ENCODE measurements around the gene SGMS2.

Gene SGMS2

DNA sequence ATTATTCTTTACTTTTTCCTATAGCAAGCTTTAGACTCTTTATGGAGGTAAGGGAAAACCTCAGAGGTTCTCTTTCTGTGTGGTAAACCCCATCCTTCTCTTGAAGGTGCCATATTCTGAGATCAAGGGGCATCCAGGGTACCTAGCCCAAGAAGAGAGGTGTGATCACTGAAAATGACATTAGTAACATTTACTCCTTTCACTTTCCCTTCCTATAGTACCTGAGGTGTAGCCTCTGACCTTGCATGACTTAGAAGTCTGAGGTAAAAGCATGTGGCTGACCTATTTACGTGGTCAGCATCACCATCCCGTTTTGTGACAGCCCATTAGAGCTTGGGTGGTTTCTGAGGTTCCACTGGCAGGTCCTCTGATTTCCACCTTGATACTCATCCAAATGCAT, 25.7 kb downstream of the SGMS2 start:
- WGBS, 2 experiments (ENCODE audit: insufficient coverage in 2 of 2), result no CpG with 5 or more reads among the region's 2 CpGs
- H3K4me1 ChIP-seq (ENCODE audit: control insufficient read depth, insufficient read depth, low read length, poor library complexity, severe bottlenecking), result peaks cover 13% of the 10 kb centered on the region
- no peak overlapping the region for H3K27ac ChIP-seq (ENCODE audit: low read depth, low read length, severe bottlenecking)
- H3K9me3 ChIP-seq (ENCODE audit: control insufficient read depth, low read length), result no peaks in the 10 kb centered on the region
- H3K4me3 ChIP-seq (ENCODE audit: extremely low read depth, insufficient read depth, low read length, poor library complexity, severe bottlenecking), result no peak overlapping the region
- H3K36me3 ChIP-seq (ENCODE audit: control insufficient read depth, insufficient read depth, low read length), result no peaks in the 10 kb centered on the region

DNA sequence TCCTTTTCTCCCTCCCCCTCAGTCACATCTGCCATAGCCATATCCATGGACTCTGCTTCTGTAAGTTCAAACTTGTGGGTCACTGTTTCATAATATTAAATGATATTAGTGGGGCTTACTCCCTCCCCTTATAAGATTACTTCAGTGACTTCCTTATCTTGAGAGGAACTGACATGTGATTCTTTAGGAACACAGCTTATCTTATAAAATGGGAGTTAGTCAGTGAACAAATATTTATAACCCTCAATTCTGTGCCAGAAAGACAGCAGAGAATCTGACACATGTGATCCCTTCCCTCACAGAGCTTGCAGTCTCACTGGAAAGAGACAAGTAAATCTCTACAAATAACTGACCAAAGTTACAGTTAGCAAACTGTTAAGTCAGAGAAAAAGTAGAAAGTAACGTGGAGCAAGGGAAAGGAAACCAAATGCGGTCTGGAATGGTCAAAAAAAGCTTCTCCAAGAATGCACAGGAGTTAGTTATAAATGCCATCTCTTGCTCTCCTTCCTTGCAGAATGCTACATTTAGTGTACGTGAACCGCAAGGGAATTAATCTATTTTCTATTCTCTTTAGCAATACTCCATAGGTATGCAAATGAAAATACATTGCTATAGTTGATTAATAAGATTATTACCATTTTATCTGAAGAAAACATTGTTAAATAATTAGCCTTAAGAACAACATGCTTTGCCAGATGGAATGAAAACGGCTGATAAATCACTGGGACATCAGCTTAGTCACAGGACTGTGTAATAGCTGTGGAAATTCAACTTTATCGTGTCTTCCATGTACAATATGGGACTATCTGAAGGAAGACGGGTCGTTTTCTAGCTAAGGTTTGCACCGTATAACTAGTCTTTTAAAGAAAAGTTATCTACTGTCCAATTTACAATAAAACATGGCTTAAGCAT, 29.0 kb downstream of the SGMS2 start:
- Histone ChIP-seq H3K4me3 (ENCODE audit: extremely low read depth, insufficient read depth, low read length, poor library complexity, severe bottlenecking) (no peak overlapping the region), H3K9me3 (ENCODE audit: control insufficient read depth, low read length) (no peaks in the 10 kb centered on the region), H3K36me3 (ENCODE audit: control insufficient read depth, insufficient read depth, low read length) (no peaks in the 10 kb centered on the region), H3K27ac (ENCODE audit: low read depth, low read length, severe bottlenecking) (peak overlapping the region; percentile 72), H3K4me1 (ENCODE audit: control insufficient read depth, insufficient read depth, low read length, poor library complexity, severe bottlenecking) (peaks cover 13% of the 10 kb centered on the region)
- 92 to 95% methylated on average over 4 to 6 of the region's 9 CpGs for WGBS, 2 experiments (ENCODE audit: insufficient coverage in 2 of 2)

DNA sequence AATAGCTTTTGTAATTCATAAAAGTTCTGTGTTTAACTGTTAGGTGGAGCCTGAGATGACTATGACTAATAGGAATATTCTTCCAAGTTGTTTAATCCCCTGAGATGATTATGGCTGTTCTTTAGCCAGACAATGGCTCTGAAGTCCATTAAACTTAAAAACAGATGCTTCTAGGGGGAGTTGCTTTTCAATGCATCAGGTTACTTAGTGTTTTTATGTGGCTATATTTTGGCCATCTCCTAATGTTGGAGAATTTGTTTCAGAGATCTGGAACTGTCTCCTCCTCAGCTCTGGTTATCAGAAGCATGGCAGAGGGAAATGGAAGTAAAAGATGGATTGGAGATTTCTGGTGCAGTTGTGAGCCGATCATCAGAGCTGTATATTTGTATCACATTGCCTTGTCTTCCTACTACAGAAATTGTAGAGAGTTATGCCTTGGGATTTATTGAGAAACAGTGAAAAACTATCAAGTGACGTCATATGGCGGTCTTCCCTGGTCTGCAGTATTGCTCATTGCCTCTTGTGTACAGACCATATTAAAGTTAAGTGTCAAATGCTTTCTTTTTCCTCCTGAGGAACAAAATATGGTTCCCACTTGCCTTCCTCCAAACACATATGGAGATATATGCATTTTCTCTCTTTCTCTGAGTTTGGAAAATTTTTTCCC, 29.8 kb downstream of the SGMS2 start:
- H3K9me3 ChIP-seq (ENCODE audit: control insufficient read depth, low read length), result no peaks in the 10 kb centered on the region
- no peak overlapping the region for H3K4me3 ChIP-seq (ENCODE audit: extremely low read depth, insufficient read depth, low read length, poor library complexity, severe bottlenecking)
- peak overlapping the region; percentile 72 for H3K27ac ChIP-seq (ENCODE audit: low read depth, low read length, severe bottlenecking)
- peaks cover 13% of the 10 kb centered on the region for H3K4me1 ChIP-seq (ENCODE audit: control insufficient read depth, insufficient read depth, low read length, poor library complexity, severe bottlenecking)
- 82 to 100% methylated on average over 2 of the region's 3 CpGs for WGBS, 2 experiments (ENCODE audit: insufficient coverage in 2 of 2)
- H3K36me3 ChIP-seq (ENCODE audit: control insufficient read depth, insufficient read depth, low read length), result no peaks in the 10 kb centered on the region

DNA sequence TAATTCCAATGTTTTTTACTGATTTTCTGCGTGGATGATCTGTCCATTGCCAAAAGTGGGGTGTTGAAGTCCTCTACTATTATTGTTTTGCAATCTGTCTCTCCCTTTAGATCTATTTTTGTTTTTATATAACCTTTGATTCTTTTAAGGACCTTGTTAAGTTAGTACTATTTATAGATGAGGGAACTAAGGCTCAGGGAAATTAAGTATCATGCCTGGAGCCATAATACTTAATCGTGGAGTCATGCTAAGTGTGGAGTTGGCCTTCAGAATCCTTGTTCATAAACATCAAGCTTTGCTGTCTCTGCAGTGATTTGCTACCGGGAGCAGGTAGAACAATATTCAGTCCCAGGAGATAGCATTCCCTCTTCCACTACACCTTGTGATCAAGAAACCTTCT, 31.0 kb downstream of the SGMS2 start:
- Histone ChIP-seq H3K9me3 (ENCODE audit: control insufficient read depth, low read length) (no peaks in the 10 kb centered on the region), H3K4me3 (ENCODE audit: extremely low read depth, insufficient read depth, low read length, poor library complexity, severe bottlenecking) (no peak overlapping the region), H3K4me1 (ENCODE audit: control insufficient read depth, insufficient read depth, low read length, poor library complexity, severe bottlenecking) (peaks cover 13% of the 10 kb centered on the region), H3K27ac (ENCODE audit: low read depth, low read length, severe bottlenecking) (no peak overlapping the region), H3K36me3 (ENCODE audit: control insufficient read depth, insufficient read depth, low read length) (no peaks in the 10 kb centered on the region)
- WGBS, 2 experiments (ENCODE audit: insufficient coverage in 2 of 2), result 64 to 95% methylated on average over 2 of the region's 3 CpGs

DNA sequence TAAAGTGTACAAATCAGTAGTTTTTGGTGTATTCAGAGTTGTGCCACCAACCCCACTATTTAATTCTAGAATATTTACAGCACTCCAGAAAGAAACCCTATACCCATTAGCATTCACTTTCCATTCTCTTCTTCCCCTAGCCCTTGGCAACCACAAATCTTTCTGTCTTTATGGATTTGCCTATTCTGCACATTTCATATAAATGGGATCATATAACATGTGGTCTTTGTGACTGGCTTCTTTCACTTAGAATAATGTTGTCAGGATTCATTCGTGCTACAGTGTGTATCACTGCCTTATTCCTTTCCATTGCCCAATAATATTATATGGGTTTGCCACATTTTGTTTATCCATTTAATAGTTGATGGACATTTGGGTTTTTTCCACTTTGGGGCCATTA, 32.2 kb downstream of the SGMS2 start:
- no peaks in the 10 kb centered on the region for H3K36me3 ChIP-seq (ENCODE audit: control insufficient read depth, insufficient read depth, low read length)
- no CpG with 5 or more reads among the region's 1 CpG for WGBS, 2 experiments (ENCODE audit: insufficient coverage in 2 of 2)
- H3K27ac ChIP-seq (ENCODE audit: low read depth, low read length, severe bottlenecking), result no peak overlapping the region
- H3K9me3 ChIP-seq (ENCODE audit: control insufficient read depth, low read length), result no peaks in the 10 kb centered on the region
- H3K4me1 ChIP-seq (ENCODE audit: control insufficient read depth, insufficient read depth, low read length, poor library complexity, severe bottlenecking), result peaks cover 13% of the 10 kb centered on the region
- H3K4me3 ChIP-seq (ENCODE audit: extremely low read depth, insufficient read depth, low read length, poor library complexity, severe bottlenecking), result no peak overlapping the region

DNA sequence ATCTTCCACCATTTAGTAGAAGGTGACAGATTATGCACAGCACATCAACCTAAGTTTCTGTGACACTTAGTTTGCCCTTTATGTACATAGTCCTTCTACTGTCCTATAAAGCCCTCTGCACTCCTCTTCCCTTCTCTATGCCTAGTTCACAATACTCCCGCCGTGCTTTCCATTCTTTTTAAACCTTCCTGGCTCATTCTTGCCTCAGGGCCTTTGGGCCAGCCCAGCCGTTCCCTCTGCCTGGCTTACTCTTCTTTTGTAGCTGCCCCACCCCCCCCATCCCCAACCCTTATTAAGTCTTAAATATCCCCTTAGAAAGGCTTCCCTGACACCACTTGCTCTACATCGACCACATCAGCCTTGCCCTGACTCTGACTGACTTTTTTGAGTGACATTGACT, 33.0 kb downstream of the SGMS2 start:
- Histone ChIP-seq H3K4me1 (ENCODE audit: control insufficient read depth, insufficient read depth, low read length, poor library complexity, severe bottlenecking) (peaks cover 13% of the 10 kb centered on the region), H3K36me3 (ENCODE audit: control insufficient read depth, insufficient read depth, low read length) (no peaks in the 10 kb centered on the region), H3K9me3 (ENCODE audit: control insufficient read depth, low read length) (no peaks in the 10 kb centered on the region), H3K4me3 (ENCODE audit: extremely low read depth, insufficient read depth, low read length, poor library complexity, severe bottlenecking) (no peak overlapping the region), H3K27ac (ENCODE audit: low read depth, low read length, severe bottlenecking) (no peak overlapping the region)
- 67 to 76% methylated on average over 3 to 4 of the region's 4 CpGs for WGBS, 2 experiments (ENCODE audit: insufficient coverage in 2 of 2)

DNA sequence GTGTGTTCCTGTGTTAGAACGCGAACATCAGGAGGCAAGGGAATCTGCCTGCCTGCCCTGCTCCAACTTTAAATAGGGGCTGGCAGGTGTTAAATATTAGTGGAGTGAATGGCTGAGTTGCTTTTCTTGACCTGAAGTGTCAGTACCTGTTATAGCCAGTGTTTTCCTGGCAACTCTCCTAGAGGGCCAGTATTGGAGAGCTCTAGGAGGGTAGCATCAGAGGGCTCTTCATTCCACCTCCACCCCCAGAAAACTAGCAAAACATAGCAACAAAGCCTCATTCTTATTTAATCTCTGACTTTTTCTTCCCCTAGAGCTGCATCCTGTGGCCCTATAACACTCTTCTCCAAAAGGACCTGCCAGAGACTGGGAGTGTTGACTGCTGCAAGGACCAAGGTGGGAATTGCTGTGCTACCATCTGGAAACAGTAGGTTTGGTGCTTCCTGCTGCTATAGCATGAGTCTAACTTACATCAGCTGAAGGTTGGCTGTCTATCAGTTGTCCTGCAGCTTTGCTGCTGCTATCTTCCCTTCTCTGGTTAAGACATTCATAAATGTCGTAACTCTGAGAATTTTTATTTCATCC, 33.5 kb downstream of the SGMS2 start:
- H3K4me1 ChIP-seq (ENCODE audit: control insufficient read depth, insufficient read depth, low read length, poor library complexity, severe bottlenecking), result peaks cover 12% of the 10 kb centered on the region
- no peaks in the 10 kb centered on the region for H3K36me3 ChIP-seq (ENCODE audit: control insufficient read depth, insufficient read depth, low read length)
- 58 to 81% methylated on average over 2 to 3 of the region's 3 CpGs for WGBS, 2 experiments (ENCODE audit: insufficient coverage in 2 of 2)
- H3K27ac ChIP-seq (ENCODE audit: low read depth, low read length, severe bottlenecking), result no peak overlapping the region
- H3K9me3 ChIP-seq (ENCODE audit: control insufficient read depth, low read length), result no peaks in the 10 kb centered on the region
- no peak overlapping the region for H3K4me3 ChIP-seq (ENCODE audit: extremely low read depth, insufficient read depth, low read length, poor library complexity, severe bottlenecking)

DNA sequence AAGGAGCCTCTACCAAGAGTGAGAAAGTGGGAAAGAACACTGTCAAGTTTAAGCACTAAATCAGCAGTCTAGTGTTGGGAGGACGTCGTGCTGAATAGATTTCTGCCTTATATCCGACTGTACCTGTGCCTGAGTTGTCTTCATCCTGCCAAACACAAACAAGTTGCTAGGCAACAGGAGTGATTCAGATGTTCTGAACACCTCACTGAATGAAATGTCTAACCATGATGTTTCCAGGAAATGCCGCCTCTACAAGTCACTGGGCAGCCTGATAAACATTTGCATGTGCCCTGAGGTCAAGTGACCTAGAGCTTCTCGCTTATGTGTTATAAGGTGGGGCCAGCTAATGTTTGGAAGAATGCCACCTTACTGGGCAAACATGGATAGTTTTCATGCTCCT, 37.9 kb downstream of the SGMS2 start:
- H3K4me3 ChIP-seq (ENCODE audit: extremely low read depth, insufficient read depth, low read length, poor library complexity, severe bottlenecking), result no peak overlapping the region
- WGBS, 2 experiments (ENCODE audit: insufficient coverage in 2 of 2), result 93 to 97% methylated on average over 5 of the region's 5 CpGs

DNA sequence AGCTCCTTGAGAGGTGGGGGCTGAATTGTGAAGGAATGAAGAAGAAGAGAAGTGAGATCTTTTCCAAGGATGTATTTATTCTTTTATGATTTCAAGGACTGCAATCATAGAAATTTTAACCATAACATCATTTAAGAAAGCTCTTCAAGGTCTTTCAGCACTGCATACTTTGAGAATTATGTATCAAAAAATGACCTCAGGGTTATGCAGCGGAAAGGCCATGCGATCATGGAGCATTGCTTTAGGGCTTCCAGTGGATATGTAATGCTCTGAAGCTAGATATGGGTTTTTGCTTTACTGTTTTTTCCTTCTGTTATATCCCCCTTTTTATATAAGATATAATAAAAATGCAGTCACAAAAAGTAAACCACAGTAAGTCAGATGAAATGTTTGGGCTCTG, 38.7 kb downstream of the SGMS2 start:
- Histone ChIP-seq H3K36me3 (ENCODE audit: control insufficient read depth, insufficient read depth, low read length) (no peaks in the 10 kb centered on the region), H3K9me3 (ENCODE audit: control insufficient read depth, low read length) (no peaks in the 10 kb centered on the region), H3K4me1 (ENCODE audit: control insufficient read depth, insufficient read depth, low read length, poor library complexity, severe bottlenecking) (peaks cover 5% of the 10 kb centered on the region), H3K27ac (ENCODE audit: low read depth, low read length, severe bottlenecking) (no peak overlapping the region), H3K4me3 (ENCODE audit: extremely low read depth, insufficient read depth, low read length, poor library complexity, severe bottlenecking) (no peak overlapping the region)
- WGBS, 2 experiments (ENCODE audit: insufficient coverage in 2 of 2), result 100% methylated on average over 2 of the region's 2 CpGs; no CpG with 5 or more reads in 1 of the 2 experiments

More for the DNA sequence above, 37.9 kb downstream of the SGMS2 start:
- H3K9me3 ChIP-seq (ENCODE audit: control insufficient read depth, low read length), result no peaks in the 10 kb centered on the region
- no peak overlapping the region for H3K27ac ChIP-seq (ENCODE audit: low read depth, low read length, severe bottlenecking)
- H3K36me3 ChIP-seq (ENCODE audit: control insufficient read depth, insufficient read depth, low read length), result no peaks in the 10 kb centered on the region
- peaks cover 5% of the 10 kb centered on the region for H3K4me1 ChIP-seq (ENCODE audit: control insufficient read depth, insufficient read depth, low read length, poor library complexity, severe bottlenecking)

DNA sequence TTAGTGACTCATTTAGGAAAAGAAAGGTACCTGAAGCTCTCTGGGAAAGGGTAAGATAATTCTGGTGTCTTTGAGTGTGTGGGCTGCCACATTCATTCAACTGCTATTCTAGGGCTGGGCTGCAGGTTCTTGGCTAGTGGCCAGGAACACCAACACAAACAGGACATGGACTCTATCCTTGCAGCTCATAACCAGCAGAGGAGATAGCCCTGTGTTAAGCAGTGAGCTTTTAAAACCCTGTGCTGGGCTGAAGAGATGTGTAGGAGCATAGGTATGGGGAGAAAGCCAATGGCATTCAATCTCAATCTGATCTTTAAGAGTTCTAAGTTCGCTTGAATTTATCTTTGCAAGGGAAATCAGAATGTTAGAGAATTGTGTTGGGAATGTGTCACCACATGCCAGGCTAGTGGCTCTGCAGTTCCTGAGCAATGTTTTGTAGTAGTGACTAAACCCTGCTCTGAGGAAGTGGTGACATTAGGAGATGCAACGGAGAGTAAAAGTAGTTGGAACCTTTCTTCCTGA, 39.2 kb downstream of the SGMS2 start:
- no peak overlapping the region for H3K27ac ChIP-seq (ENCODE audit: low read depth, low read length, severe bottlenecking)

More for the DNA sequence above, 39.2 kb downstream of the SGMS2 start:
- H3K4me1 ChIP-seq (ENCODE audit: control insufficient read depth, insufficient read depth, low read length, poor library complexity, severe bottlenecking), result peaks cover 5% of the 10 kb centered on the region
- no peaks in the 10 kb centered on the region for H3K36me3 ChIP-seq (ENCODE audit: control insufficient read depth, insufficient read depth, low read length)
- WGBS, 2 experiments (ENCODE audit: insufficient coverage in 2 of 2), result 82 to 100% methylated on average over 2 of the region's 2 CpGs
- H3K4me3 ChIP-seq (ENCODE audit: extremely low read depth, insufficient read depth, low read length, poor library complexity, severe bottlenecking), result no peak overlapping the region
- H3K9me3 ChIP-seq (ENCODE audit: control insufficient read depth, low read length), result no peaks in the 10 kb centered on the region
